Esophagus muscularis mucosa (tissue), 4 donors: ENCODE results near the gene ALG12. TPM values are rescaled to one million over a fixed set of nuclear protein-coding genes. Genes with fewer than 3 reads are reported as not detected.
A peak's percentile ranks its signal among the peaks of the same experiment; 100 is the strongest.

ENCODE experiments used
- DNase-seq: peaks from one replicate; pipeline ENCODE4 v3.0.0-alpha.2; 2017; ENCODE audit errors: extremely low spot score
- H3K27ac ChIP-seq, 4 donors: fragments of 200-600 bp; sonication (generic); replicated peaks in 1 of 4; 1 replicate in 3 of 4; 2 replicates in 1 of 4; pipeline ENCODE4 v1.5.1; 2016 to 2019; ENCODE audit warnings: mild to moderate bottlenecking in 1 of 4
- H3K27me3 ChIP-seq, 4 donors: fragments of 200-600 bp; sonication (generic); one replicate each; pipeline versions ENCODE4 v1.5.1 to v1.6.0; 2016 to 2019
- H3K36me3 ChIP-seq, 4 donors: fragments of 200-600 bp; sonication (generic); one replicate each; pipeline ENCODE4 v1.5.1; 2016 to 2019
- H3K4me1 ChIP-seq, 4 donors: fragments of 200-600 bp; sonication (generic); one replicate each; pipeline ENCODE4 v1.5.1; 2016 to 2019
- H3K4me3 ChIP-seq, 4 donors: fragments of 200-600 bp; sonication (generic); 1 replicate in 2 of 4; 2 replicates in 2 of 4; pipeline ENCODE4 v1.5.1; 2016 to 2019; ENCODE audit warnings: mild to moderate bottlenecking in 4 of 4, moderate library complexity in 1 of 4
- H3K9me3 ChIP-seq, 4 donors: fragments of 200-600 bp; sonication (generic); 1 replicate in 3 of 4; 2 replicates in 1 of 4; pipeline ENCODE4 v1.5.1; 2016 to 2019
- EP300 ChIP-seq: sonication (generic); formaldehyde crosslinking; IDR thresholded peaks from one replicate; pipeline ENCODE4 v1.6.1; 2017; ENCODE audit warnings: antibody characterized with exemption
- POLR2A ChIP-seq: fragments of 450-650 bp; IDR thresholded peaks from one replicate; pipeline ENCODE4 v1.6.1; 2017; ENCODE audit warnings: antibody characterized with exemption, moderate library complexity, mild to moderate bottlenecking, low read depth
- POLR2AphosphoS5 ChIP-seq, 2 donors: sonication (generic); formaldehyde crosslinking; IDR thresholded peaks; one replicate each; pipeline ENCODE4 v1.6.1; 2017; ENCODE audit warnings: antibody characterized with exemption in 2 of 2
- WGBS: methylation state at CpG from one replicate; pipeline ENCODE4 v1.1.5; 2018; 5-methylcytosine and 5-hydroxymethylcytosine counted together
- intact Hi-C: fragments of 100-400 bp; cut with DNase I; formaldehyde crosslinking; loops from one replicate; pipeline ENCODE4 v1.15.1; 2023
- total RNA-seq, 4 donors: library from RNA; depleted of rRNA; stranded (reverse); fragments of >200 nt; gene quantifications; one replicate each; pipeline versions ENCODE4 v1.1.0 to v1.2.1, GENCODE V29; 2016
- TF ChIP-seq, protein P1 (sequence below), 3 experiments: fragments of 200-600 bp in 2 of 3; fragments of 450-650 bp in 1 of 3; sonication (generic) in 2 of 3; IDR thresholded peaks; one replicate each; pipeline ENCODE4 v1.5.1; 2017 to 2019; ENCODE audit warnings: antibody characterized with exemption in 3 of 3, mild to moderate bottlenecking in 2 of 3, moderate library complexity in 1 of 3

The ALG12 gene
- total RNA-seq, 4 donors from 2014 or later, result 17.7 to 28.0 (median 23.8) TPM

GRCh38 chr22:49858827-49859226 lies 59.4 kb downstream of the ALG12 start:
- DNase-seq, result no peak
- TF ChIP-seq, protein P1, sequence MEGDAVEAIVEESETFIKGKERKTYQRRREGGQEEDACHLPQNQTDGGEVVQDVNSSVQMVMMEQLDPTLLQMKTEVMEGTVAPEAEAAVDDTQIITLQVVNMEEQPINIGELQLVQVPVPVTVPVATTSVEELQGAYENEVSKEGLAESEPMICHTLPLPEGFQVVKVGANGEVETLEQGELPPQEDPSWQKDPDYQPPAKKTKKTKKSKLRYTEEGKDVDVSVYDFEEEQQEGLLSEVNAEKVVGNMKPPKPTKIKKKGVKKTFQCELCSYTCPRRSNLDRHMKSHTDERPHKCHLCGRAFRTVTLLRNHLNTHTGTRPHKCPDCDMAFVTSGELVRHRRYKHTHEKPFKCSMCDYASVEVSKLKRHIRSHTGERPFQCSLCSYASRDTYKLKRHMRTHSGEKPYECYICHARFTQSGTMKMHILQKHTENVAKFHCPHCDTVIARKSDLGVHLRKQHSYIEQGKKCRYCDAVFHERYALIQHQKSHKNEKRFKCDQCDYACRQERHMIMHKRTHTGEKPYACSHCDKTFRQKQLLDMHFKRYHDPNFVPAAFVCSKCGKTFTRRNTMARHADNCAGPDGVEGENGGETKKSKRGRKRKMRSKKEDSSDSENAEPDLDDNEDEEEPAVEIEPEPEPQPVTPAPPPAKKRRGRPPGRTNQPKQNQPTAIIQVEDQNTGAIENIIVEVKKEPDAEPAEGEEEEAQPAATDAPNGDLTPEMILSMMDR (IDR thresholded peaks at IDR 0.05), result no peak
- TF ChIP-seq POLR2AphosphoS5 (IDR thresholded peaks at IDR 0.05), result no peak
- TF ChIP-seq POLR2A, result no peak
- TF ChIP-seq EP300, result no peak
- H3K4me1 ChIP-seq, result peaks cover 16 to 23% (median 22%) of the 10 kb centered on the region in 4 donors
- no peak overlapping the region for H3K4me3 ChIP-seq
- intact Hi-C loops, result no loop called here
- peaks cover 0 to 7% (median 0%) of the 10 kb centered on the region in 4 donors for H3K36me3 ChIP-seq
- no peaks in the 10 kb centered on the region for H3K27me3 ChIP-seq
- H3K27ac ChIP-seq, result no peak overlapping the region
- no peaks in the 10 kb centered on the region for H3K9me3 ChIP-seq
- whole genome bisulfite sequencing, result 83% methylated on average over 3 of the region's 14 CpGs

- intact Hi-C loops, result no loop called here
Observed at GRCh38 chr22:49856766-49857618, 61.2 kb downstream of the ALG12 start.

GRCh38 chr22:49856343-49856742 lies 61.9 kb downstream of the ALG12 start:
- DNase-seq, result no peak
- Histone ChIP-seq H3K27me3 (no peaks in the 10 kb centered on the region), H3K4me3 (no peak overlapping the region), H3K27ac (no peak overlapping the region), H3K9me3 (no peaks in the 10 kb centered on the region), H3K36me3 (peaks cover 0 to 7% (median 0%) of the 10 kb centered on the region in 4 donors), H3K4me1 (peaks cover 19 to 32% (median 31%) of the 10 kb centered on the region in 4 donors)
- intact Hi-C loops, result no loop called here
- WGBS, result 88% methylated on average over 4 of the region's 23 CpGs
- TF ChIP-seq POLR2AphosphoS5 (IDR thresholded peaks at IDR 0.05) (no peak), EP300 (no peak), POLR2A (no peak)
- TF ChIP-seq, protein P1 (IDR thresholded peaks at IDR 0.05), result no peak

More at GRCh38 chr22:49856766-49857618, 61.2 kb downstream of the ALG12 start:
- Histone ChIP-seq H3K4me3 (no peak overlapping the region), H3K9me3 (no peaks in the 10 kb centered on the region), H3K27me3 (no peaks in the 10 kb centered on the region), H3K36me3 (peaks cover 0 to 7% (median 0%) of the 10 kb centered on the region in 4 donors), H3K27ac (no peak overlapping the region), H3K4me1 (peaks cover 19 to 32% (median 31%) of the 10 kb centered on the region in 4 donors)
- WGBS, result 84% methylated on average over 13 of the region's 31 CpGs
- DNase-seq, result no peak
- TF ChIP-seq POLR2AphosphoS5 (IDR thresholded peaks at IDR 0.05) (no peak), POLR2A (no peak), EP300 (no peak)
- TF ChIP-seq, protein P1 (IDR thresholded peaks at IDR 0.05), result no peak

- H3K4me3 ChIP-seq, result peak overlapping the region; percentile 64 to 84 (median 76)
- H3K36me3 ChIP-seq, result peaks cover 0 to 7% (median 0%) of the 10 kb centered on the region in 4 donors
- TF ChIP-seq, protein P1 (IDR thresholded peaks at IDR 0.05), result no peak
- TF ChIP-seq EP300 (no peak), POLR2AphosphoS5 (IDR thresholded peaks at IDR 0.05) (no peak), POLR2A (no peak)
- intact Hi-C loops, result no loop called here
- no peaks in the 10 kb centered on the region for H3K9me3 ChIP-seq
- 45% methylated on average over 9 of the region's 9 CpGs for WGBS
- peak overlapping the region in 3 of 4 donors; percentile 28 to 72 (median 68) for H3K27ac ChIP-seq
- H3K27me3 ChIP-seq, result peaks cover 0 to 5% (median 2%) of the 10 kb centered on the region in 4 donors
- H3K4me1 ChIP-seq, result peaks cover 19 to 32% (median 31%) of the 10 kb centered on the region in 4 donors
- DNase-seq, result no peak
Observed at GRCh38 chr22:49855251-49855911, 62.9 kb downstream of the ALG12 start.
